ENCODE data around the gene BRAT1. TPM values are rescaled to one million over a fixed set of nuclear protein-coding genes. Genes with fewer than 3 reads are reported as not detected.
"Not testable (repeated sequence)": the region's sequence is repeated elsewhere in the genome, so short reads cannot be mapped to it uniquely, and the experiment has no call there.

The BRAT1 gene
- total and polyA plus RNA-seq, 5 donors from 2014 or later = 21.4 to 36.6 (median 31.3) TPM

GRCh38 chr7:2566348-2566889 is 11.1 kb upstream of the BRAT1 start:
- DNase-seq (no peak), ATAC-seq (ENCODE audit: low read depth in 2 of 2) (no peak)
- Mint-ChIP-seq H3K36me3 (peaks cover 3% of the 10 kb centered on the region), H3K27ac (peak overlapping the region in 1 of 3 donors; percentile 29), H3K9me3 (no peaks in the 10 kb centered on the region), H3K4me3 (peak overlapping the region in 3 of 4 donors; percentile 51 to 74 (median 68)), H3K27me3 (no peaks in the 10 kb centered on the region), H3K4me1 (peaks cover 6 to 17% (median 11%) of the 10 kb centered on the region in 4 donors)
- H3K4me3 ChIP-seq (ENCODE audit: low read depth, low read length) = peak overlapping the region; percentile 32
- H3K27ac ChIP-seq (ENCODE audit: insufficient read depth, low read length, poor library complexity, severe bottlenecking) = no peak overlapping the region
- H3K4me1 ChIP-seq (ENCODE audit: control insufficient read depth, insufficient read depth, low read length, poor library complexity, severe bottlenecking) = peaks cover 4% of the 10 kb centered on the region
- no peaks in the 10 kb centered on the region for H3K9me3 ChIP-seq (ENCODE audit: control insufficient read depth in 2 of 2, low read length in 2 of 2)
- H3K27me3 ChIP-seq (ENCODE audit: control insufficient read depth, insufficient read depth, low read length) = no peaks in the 10 kb centered on the region
- H3K36me3 ChIP-seq (ENCODE audit: control insufficient read depth, insufficient read depth, low read length) = no peaks in the 10 kb centered on the region

- no peak for DNase-seq
- Mint-ChIP-seq H3K4me1 (peaks cover 6 to 17% (median 12%) of the 10 kb centered on the region in 4 donors), H3K27ac (no peak overlapping the region), H3K36me3 (peaks cover 3% of the 10 kb centered on the region), H3K4me3 (no peak overlapping the region), H3K27me3 (no peaks in the 10 kb centered on the region), H3K9me3 (no peaks in the 10 kb centered on the region)
- H3K4me1 ChIP-seq (ENCODE audit: control insufficient read depth, insufficient read depth, low read length, poor library complexity, severe bottlenecking) = peaks cover 5% of the 10 kb centered on the region
- no peaks in the 10 kb centered on the region for H3K9me3 ChIP-seq (ENCODE audit: control insufficient read depth in 2 of 2, low read length in 2 of 2)
- no peak for ATAC-seq (ENCODE audit: low read depth in 2 of 2)
- H3K27ac ChIP-seq (ENCODE audit: insufficient read depth, low read length, poor library complexity, severe bottlenecking) = no peak overlapping the region
- H3K4me3 ChIP-seq (ENCODE audit: low read depth, low read length) = no peak overlapping the region
- H3K27me3 ChIP-seq (ENCODE audit: control insufficient read depth, insufficient read depth, low read length) = no peaks in the 10 kb centered on the region
- H3K36me3 ChIP-seq (ENCODE audit: control insufficient read depth, insufficient read depth, low read length) = no peaks in the 10 kb centered on the region
Measured at GRCh38 chr7:2564970-2565540, 9.7 kb upstream of the BRAT1 start.

- not testable (repeated sequence) for H3K4me3 ChIP-seq (ENCODE audit: low read depth, low read length); H3K9me3 Mint-ChIP-seq; H3K27ac ChIP-seq (ENCODE audit: insufficient read depth, low read length, poor library complexity, severe bottlenecking); DNase-seq; H3K27me3 Mint-ChIP-seq; ATAC-seq (ENCODE audit: low read depth in 2 of 2); H3K9me3 ChIP-seq (ENCODE audit: control insufficient read depth in 2 of 2, low read length in 2 of 2); H3K36me3 ChIP-seq (ENCODE audit: control insufficient read depth, insufficient read depth, low read length); H3K27me3 ChIP-seq (ENCODE audit: control insufficient read depth, insufficient read depth, low read length); H3K36me3 Mint-ChIP-seq
- peaks cover 13% of the 10 kb centered on the region for H3K4me1 ChIP-seq (ENCODE audit: control insufficient read depth, insufficient read depth, low read length, poor library complexity, severe bottlenecking)
- Mint-ChIP-seq H3K27ac (peak overlapping the region in 1 of 3 donors; percentile 25), H3K4me3 (peak overlapping the region in 2 of 4 donors; percentile 44 to 61), H3K4me1 (peaks cover 6 to 18% (median 15%) of the 10 kb centered on the region in 4 donors)
Measured at GRCh38 chr7:2563955-2564354, 8.6 kb upstream of the BRAT1 start.

- Histone ChIP-seq H3K36me3 (ENCODE audit: control insufficient read depth, insufficient read depth, low read length) (no peaks in the 10 kb centered on the region), H3K9me3 (ENCODE audit: control insufficient read depth in 2 of 2, low read length in 2 of 2) (no peaks in the 10 kb centered on the region), H3K27me3 (ENCODE audit: control insufficient read depth, insufficient read depth, low read length) (no peaks in the 10 kb centered on the region), H3K4me1 (ENCODE audit: control insufficient read depth, insufficient read depth, low read length, poor library complexity, severe bottlenecking) (peaks cover 24% of the 10 kb centered on the region), H3K4me3 (ENCODE audit: low read depth, low read length) (no peak overlapping the region), H3K27ac (ENCODE audit: insufficient read depth, low read length, poor library complexity, severe bottlenecking) (peak overlapping the region; percentile 41)
- Mint-ChIP-seq H3K4me3 (peak overlapping the region; percentile 66 to 80 (median 70)), H3K36me3 (no peaks in the 10 kb centered on the region), H3K9me3 (no peaks in the 10 kb centered on the region), H3K4me1 (peaks cover 0 to 33% (median 17%) of the 10 kb centered on the region in 4 donors), H3K27ac (no peak overlapping the region), H3K27me3 (no peaks in the 10 kb centered on the region)
- ATAC-seq (ENCODE audit: low read depth in 2 of 2) (peak in 1 of 2 donors; percentile 4), DNase-seq (peak in 1 of 3 donors; percentile 68)
Measured at GRCh38 chr7:2559283-2559950, 4.1 kb upstream of the BRAT1 start.

- Histone ChIP-seq H3K27ac (ENCODE audit: insufficient read depth, low read length, poor library complexity, severe bottlenecking) (peak within 1 kb of the TSS; percentile 41), H3K27me3 (ENCODE audit: control insufficient read depth, insufficient read depth, low read length) (no peaks in the 10 kb centered on the region), H3K36me3 (ENCODE audit: control insufficient read depth, insufficient read depth, low read length) (no peaks in the 10 kb centered on the region), H3K4me3 (ENCODE audit: low read depth, low read length) (peak within 1 kb of the TSS; percentile 51), H3K4me1 (ENCODE audit: control insufficient read depth, insufficient read depth, low read length, poor library complexity, severe bottlenecking) (peaks cover 31% of the 10 kb centered on the region), H3K9me3 (ENCODE audit: control insufficient read depth in 2 of 2, low read length in 2 of 2) (no peaks in the 10 kb centered on the region)
- Mint-ChIP-seq H3K4me3 (peak within 1 kb of the TSS; percentile 77 to 91 (median 83)), H3K27ac (peak within 1 kb of the TSS in 1 of 3 donors; percentile 71), H3K4me1 (peaks cover 0 to 38% (median 21%) of the 10 kb centered on the region in 4 donors), H3K9me3 (no peaks in the 10 kb centered on the region), H3K36me3 (no peaks in the 10 kb centered on the region), H3K27me3 (no peaks in the 10 kb centered on the region)
- DNase-seq (peak; percentile 80 to 90 (median 85)), ATAC-seq (ENCODE audit: low read depth in 2 of 2) (peak; percentile 41 to 52)
Measured at GRCh38 chr7:2558629-2559282, 3.4 kb upstream of the BRAT1 start, which contains the start of gene IQCE. IQCE (plus strand) TSS chr7:2558979; CDS start chr7:2559182, 203 bp downstream.

GRCh38 chr7:2554661-2555111 is 638 bp downstream of the BRAT1 start:
- Histone ChIP-seq H3K27me3 (ENCODE audit: control insufficient read depth, insufficient read depth, low read length) (no peaks in the 10 kb centered on the region), H3K27ac (ENCODE audit: insufficient read depth, low read length, poor library complexity, severe bottlenecking) (peak overlapping the region; percentile 90), H3K36me3 (ENCODE audit: control insufficient read depth, insufficient read depth, low read length) (no peaks in the 10 kb centered on the region), H3K4me3 (ENCODE audit: low read depth, low read length) (peak overlapping the region; percentile 59), H3K9me3 (ENCODE audit: control insufficient read depth in 2 of 2, low read length in 2 of 2) (no peaks in the 10 kb centered on the region), H3K4me1 (ENCODE audit: control insufficient read depth, insufficient read depth, low read length, poor library complexity, severe bottlenecking) (peaks cover 41% of the 10 kb centered on the region)
- Mint-ChIP-seq H3K4me1 (peaks cover 0 to 54% (median 28%) of the 10 kb centered on the region in 4 donors), H3K27me3 (no peaks in the 10 kb centered on the region), H3K4me3 (peak overlapping the region; percentile 87 to 95 (median 93)), H3K27ac (peak overlapping the region; percentile 75 to 89 (median 76)), H3K36me3 (peaks cover 1% of the 10 kb centered on the region), H3K9me3 (no peaks in the 10 kb centered on the region)
- DNase-seq (peak in 1 of 3 donors; percentile 13), ATAC-seq (ENCODE audit: low read depth in 2 of 2) (no peak)

GRCh38 chr7:2553831-2554581 is 1.3 kb downstream of the BRAT1 start:
- Mint-ChIP-seq H3K4me3 (peak overlapping the region; percentile 87 to 95 (median 93)), H3K9me3 (no peaks in the 10 kb centered on the region), H3K36me3 (peaks cover 7% of the 10 kb centered on the region), H3K27me3 (no peaks in the 10 kb centered on the region), H3K4me1 (peaks cover 0 to 59% (median 33%) of the 10 kb centered on the region in 4 donors), H3K27ac (peak overlapping the region; percentile 63 to 76 (median 75))
- Histone ChIP-seq H3K4me3 (ENCODE audit: low read depth, low read length) (peak overlapping the region; percentile 59), H3K36me3 (ENCODE audit: control insufficient read depth, insufficient read depth, low read length) (peaks cover under 1% of the 10 kb centered on the region), H3K4me1 (ENCODE audit: control insufficient read depth, insufficient read depth, low read length, poor library complexity, severe bottlenecking) (peaks cover 40% of the 10 kb centered on the region), H3K9me3 (ENCODE audit: control insufficient read depth in 2 of 2, low read length in 2 of 2) (no peaks in the 10 kb centered on the region), H3K27ac (ENCODE audit: insufficient read depth, low read length, poor library complexity, severe bottlenecking) (no peak overlapping the region), H3K27me3 (ENCODE audit: control insufficient read depth, insufficient read depth, low read length) (no peaks in the 10 kb centered on the region)
- ATAC-seq (ENCODE audit: low read depth in 2 of 2) = no peak
- DNase-seq = no peak
